NB4 (cell line): ENCODE data around the gene SLC36A3.

Experiments used
- CTCF ChIP-seq: IDR thresholded peaks from one replicate; pipeline ENCODE4 v1.5.1; 2012; ENCODE audit warnings: low read depth, low read length
- MAX ChIP-seq: IDR thresholded peaks from 2 replicates; pipeline ENCODE4 v1.6.1; 2011; ENCODE audit warnings: low read depth, low read length
- POLR2A ChIP-seq: IDR thresholded peaks from 2 replicates; pipeline ENCODE4 v1.6.1; 2011; ENCODE audit warnings: mild to moderate bottlenecking; ENCODE audit not compliant: insufficient read length; ENCODE audit errors: extremely low read depth

GRCh38 chr5:151243127-151243526, 60.4 kb downstream of the SLC36A3 start:
- TF ChIP-seq POLR2A (no peak), CTCF (no peak), MAX (no peak)
